ENCODE results near the gene E2F4. TPM values are rescaled to one million over a fixed set of nuclear protein-coding genes. Genes with fewer than 3 reads are reported as not detected.

Gene E2F4
- total and polyA plus RNA-seq, 2 of the 13 experiments (the other 11 are each of a cell fraction or from before 2014, with no cell fraction given) = 84.8 to 91.2 TPM

DNA sequence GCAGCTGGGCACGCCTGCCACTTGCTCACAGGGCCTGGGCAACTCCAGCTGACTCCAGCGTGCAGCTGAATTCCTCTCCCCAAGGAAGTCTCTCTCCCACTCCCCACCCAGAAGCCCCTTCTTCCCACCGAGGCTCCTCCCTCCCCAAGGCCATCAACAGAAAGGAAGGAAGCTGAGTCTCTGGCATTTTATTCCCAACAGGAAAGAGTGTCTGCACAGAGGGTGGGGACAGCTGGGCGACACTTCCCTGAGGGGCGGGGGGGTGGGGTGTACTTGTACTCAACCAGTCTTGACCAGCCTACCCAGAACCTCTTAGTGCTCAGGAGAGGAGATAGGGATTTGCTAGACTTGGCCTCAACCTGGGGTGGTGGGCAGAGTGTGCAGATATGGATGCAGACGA, 1.9 kb upstream of the E2F4 start, which contains the start of gene EXOC3L1:
Gene EXOC3L1, minus strand, starts transcription at position 96 of the 400 bp plus-strand sequence. CDS start 460 bp downstream, outside the sequence.
- BruUV-seq (replicated peaks) = no TSS peak
- DNase-seq (ENCODE audit: low spot score) (no peak), FAIRE-seq (no peak), ATAC-seq (no peak)
- peak within 1 kb of the TSS; percentile 36 for H3K4me2 ChIP-seq (ENCODE audit: low read depth, low read length)
- peaks cover 59% of the 10 kb centered on the region for H3K4me1 ChIP-seq (ENCODE audit: insufficient read depth, low read length)
- POLR2A ChIA-PET = interaction anchor here (1.0 kb wide), 1 partner anchor 20 kb away, joined by 4 read pairs; the partner anchor contains the start of gene NOL3
- H3K27me3 ChIP-seq (ENCODE audit: control insufficient read depth in 1 of 2, insufficient read depth in 2 of 2, low read length in 2 of 2) = peaks cover 7 to 16% of the 10 kb centered on the region in 2 experiments; a peak in 2 of 5 replicates
- TF ChIP-seq ZNF773 (CRISPR knock-in tag; IDR thresholded peaks at IDR 0.05; ENCODE audit: borderline replicate concordance) (no peak), SP1 (IDR thresholded peaks at IDR 0.05) (no peak), SP1 (CRISPR knock-in tag; IDR thresholded peaks at IDR 0.05) (no peak), MXD3 (CRISPR knock-in tag; IDR thresholded peaks at IDR 0.05) (no peak), HIC2 (CRISPR knock-in tag; IDR thresholded peaks at IDR 0.05; ENCODE audit: low read depth) (no peak)
- TF ChIP-seq, protein P1, sequence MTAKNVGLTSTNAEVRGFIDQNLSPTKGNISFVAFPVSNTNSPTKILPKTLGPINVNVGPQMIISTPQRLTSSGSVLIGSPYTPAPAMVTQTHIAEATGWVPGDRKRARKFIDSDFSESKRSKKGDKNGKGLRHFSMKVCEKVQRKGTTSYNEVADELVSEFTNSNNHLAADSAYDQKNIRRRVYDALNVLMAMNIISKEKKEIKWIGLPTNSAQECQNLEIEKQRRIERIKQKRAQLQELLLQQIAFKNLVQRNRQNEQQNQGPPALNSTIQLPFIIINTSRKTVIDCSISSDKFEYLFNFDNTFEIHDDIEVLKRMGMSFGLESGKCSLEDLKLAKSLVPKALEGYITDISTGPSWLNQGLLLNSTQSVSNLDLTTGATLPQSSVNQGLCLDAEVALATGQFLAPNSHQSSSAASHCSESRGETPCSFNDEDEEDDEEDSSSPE (CRISPR knock-in tag; IDR thresholded peaks at IDR 0.05) = no peak
- in situ Hi-C loops (cut with HindIII; ENCODE audit: extremely low pct_ligation_motif_present, low pct_unique_long_range_greater_than_20kb) = no loop called here
- no peaks in the 10 kb centered on the region; the same call in 1 of the 2 replicates for H4K20me1 ChIP-seq (ENCODE audit: insufficient read depth, low read length)
- peaks cover 21% of the 10 kb centered on the region for H3K79me2 ChIP-seq (ENCODE audit: insufficient read depth, low read length)
- no peak within 1 kb of the TSS for H3K9ac ChIP-seq (ENCODE audit: insufficient read depth, low read depth, low read length)
- no peak within 1 kb of the TSS for H3K27ac ChIP-seq (ENCODE audit: extremely low read length, insufficient read depth, low read length)
- peak within 1 kb of the TSS in 1 of 3 experiments; percentile 4; a peak in 1 of 6 replicates for H3K4me3 ChIP-seq (replicated peaks in 1 of 3; ENCODE audit: insufficient read depth in 1 of 3, low read depth in 2 of 3, low read length in 3 of 3)
- CTCF ChIA-PET (ENCODE audit: low intra/inter-chr PET ratio, low total read pairs) = no interaction called here
- intact Hi-C loops (cut with micrococcal nuclease; ENCODE audit: unreplicated experiment) = no loop called here
- H2AFZ ChIP-seq (ENCODE audit: low read length) = no peak within 1 kb of the TSS
- peaks cover 13 to 15% of the 10 kb centered on the region in 2 experiments; a peak in 4 of 5 replicates for H3K36me3 ChIP-seq (replicated peaks in 1 of 2; ENCODE audit: control insufficient read depth in 1 of 2, insufficient read depth in 2 of 2, low read length in 2 of 2)
- no peaks in the 10 kb centered on the region for H3K9me3 ChIP-seq (ENCODE audit: low read length)
- WGBS (ENCODE audit: low lambda C conversion rate) = 18% methylated on average over 6 of the region's 6 CpGs
